HepG2 (cell line): Measurements from ENCODE around the gene SMIM11. TPM values are rescaled to one million over a fixed set of nuclear protein-coding genes. Genes with fewer than 3 reads are reported as not detected.

Source experiments
- AKAP8 ChIP-seq: sonication (generic); formaldehyde crosslinking; IDR thresholded peaks from 2 replicates; pipeline ENCODE4 v1.5.1; 2020; ENCODE audit warnings: mild to moderate bottlenecking, missing genetic modification reagents
- ATF1 ChIP-seq: IDR thresholded peaks from 2 replicates; pipeline ENCODE4 v1.6.1; 2016; ENCODE audit warnings: mild to moderate bottlenecking, control low read depth
- ATF7-NPFF ChIP-seq: sonication (generic); formaldehyde crosslinking; IDR thresholded peaks from 2 replicates; pipeline ENCODE4 v1.8.1; 2023; ENCODE audit warnings: mild to moderate bottlenecking, low read depth, missing genetic modification reagents, moderate library complexity
- HMGA1 ChIP-seq: sonication (generic); formaldehyde crosslinking; conservative IDR thresholded peaks from 2 replicates; pipeline ENCODE4 v1.4.0; 2020; ENCODE audit warnings: missing genetic modification reagents
- JUNB ChIP-seq: sonication (generic); formaldehyde crosslinking; IDR thresholded peaks from 2 replicates; pipeline ENCODE4 v1.8.0; 2022; ENCODE audit warnings: missing genetic modification reagents, mild to moderate bottlenecking, borderline replicate concordance
- KLF13 ChIP-seq: sonication (generic); formaldehyde crosslinking; IDR thresholded peaks from 2 replicates; pipeline ENCODE4 v1.4.0; 2020; ENCODE audit warnings: mild to moderate bottlenecking, missing genetic modification reagents
- MXI1 ChIP-seq: IDR thresholded peaks from 3 replicates; pipeline ENCODE4 v1.6.1; 2012; ENCODE audit warnings: low read depth, low read length, inconsistent platforms, borderline replicate concordance
- RBM39 ChIP-seq: fragments of 200-400 bp; formaldehyde crosslinking; IDR thresholded peaks from one replicate; pipeline ENCODE4 v1.6.1; 2018; ENCODE audit warnings: antibody characterized with exemption, mild to moderate bottlenecking, low read depth, low read length; ENCODE audit not compliant: poor library complexity, severe bottlenecking
- ZFP90 ChIP-seq: sonication (generic); formaldehyde crosslinking; IDR thresholded peaks from 2 replicates; pipeline ENCODE4 v1.8.0; 2022; ENCODE audit warnings: missing genetic modification reagents, mild to moderate bottlenecking, inconsistent platforms, borderline replicate concordance
- ZNF234 ChIP-seq: sonication (generic); formaldehyde crosslinking; conservative IDR thresholded peaks from 2 replicates; pipeline ENCODE4 v1.5.1; 2020; ENCODE audit warnings: mild to moderate bottlenecking, missing genetic modification reagents
- ZNF781 ChIP-seq: sonication (generic); formaldehyde crosslinking; IDR thresholded peaks from 2 replicates; pipeline ENCODE4 v1.5.1; 2020; ENCODE audit warnings: borderline replicate concordance, mild to moderate bottlenecking, missing genetic modification reagents; ENCODE audit errors: not compliant biosample characterization
- polyA plus RNA-seq, 8 experiments: library from polyadenylated mRNA; depleted of rRNA in 3 of 8; stranded (reverse) in 7 of 8; unstranded in 1 of 8; fragments of >200 nt; fragmentation: Illumina TruSeq in 4 of 8; extraction: Trizol in 4 of 8; gene quantifications; 2 replicates each; pipeline versions ENCODE4 v1.2.1 to v1.2.3, GENCODE V29; 2011 to 2016; ENCODE audit warnings: low read depth in 4 of 8, missing spikeins in 1 of 8, mixed read lengths in 1 of 8; ENCODE audit not compliant: insufficient read depth in 1 of 8
- total RNA-seq, 5 experiments: library from RNA; depleted of rRNA; stranded (reverse); fragments of >200 nt; fragmentation: Illumina TruSeq; extraction: Trizol; gene quantifications; 2 replicates each; pipeline ENCODE4 v1.2.3, GENCODE V29; 2016; ENCODE audit warnings: low read depth in 1 of 5
- TF ChIP-seq, protein P1 (sequence below): sonication (generic); formaldehyde crosslinking; IDR thresholded peaks from 2 replicates; pipeline ENCODE4 v1.9.0; 2021; ENCODE audit warnings: mild to moderate bottlenecking, missing genetic modification reagents
- TF ChIP-seq, protein P2 (sequence below): sonication (generic); formaldehyde crosslinking; IDR thresholded peaks from 2 replicates; pipeline ENCODE4 v1.5.0; 2020; ENCODE audit warnings: mild to moderate bottlenecking, missing genetic modification reagents
- TF ChIP-seq, protein P3 (sequence below): sonication (generic); formaldehyde crosslinking; IDR thresholded peaks from 2 replicates; pipeline ENCODE4 v1.5.1; 2020; ENCODE audit warnings: mild to moderate bottlenecking, missing genetic modification reagents, moderate library complexity
- TF ChIP-seq, protein P4 (sequence below): sonication (generic); formaldehyde crosslinking; IDR thresholded peaks from 2 replicates; pipeline ENCODE4 v1.8.1; 2022; ENCODE audit warnings: low read depth, mild to moderate bottlenecking, missing genetic modification reagents

Gene SMIM11
- total and polyA plus RNA-seq, 2 of the 13 experiments (the other 11 are each of a cell fraction or from before 2014, with no cell fraction given): 6.4 to 18.9 TPM

DNA sequence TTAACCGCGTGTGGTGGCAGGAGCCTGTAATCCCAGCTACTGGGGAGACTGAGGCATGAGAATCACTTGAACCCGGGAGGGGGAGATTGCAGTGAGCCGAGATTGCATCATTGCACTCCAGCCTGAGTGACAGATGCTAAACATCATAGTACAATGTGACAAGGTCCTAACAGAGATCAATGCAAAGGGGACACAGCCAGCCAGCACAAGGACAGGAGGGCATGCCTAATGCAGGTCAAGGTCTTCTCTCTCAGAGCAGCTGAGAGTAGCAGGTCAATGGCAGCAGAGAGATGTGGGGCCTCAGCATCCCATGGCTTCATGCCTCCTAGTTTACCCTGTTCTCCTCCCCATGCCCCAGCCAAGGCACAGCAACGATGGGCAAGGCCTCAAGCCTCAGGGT, 3.0 kb upstream of the SMIM11 start (continued):
- TF ChIP-seq, protein P1, sequence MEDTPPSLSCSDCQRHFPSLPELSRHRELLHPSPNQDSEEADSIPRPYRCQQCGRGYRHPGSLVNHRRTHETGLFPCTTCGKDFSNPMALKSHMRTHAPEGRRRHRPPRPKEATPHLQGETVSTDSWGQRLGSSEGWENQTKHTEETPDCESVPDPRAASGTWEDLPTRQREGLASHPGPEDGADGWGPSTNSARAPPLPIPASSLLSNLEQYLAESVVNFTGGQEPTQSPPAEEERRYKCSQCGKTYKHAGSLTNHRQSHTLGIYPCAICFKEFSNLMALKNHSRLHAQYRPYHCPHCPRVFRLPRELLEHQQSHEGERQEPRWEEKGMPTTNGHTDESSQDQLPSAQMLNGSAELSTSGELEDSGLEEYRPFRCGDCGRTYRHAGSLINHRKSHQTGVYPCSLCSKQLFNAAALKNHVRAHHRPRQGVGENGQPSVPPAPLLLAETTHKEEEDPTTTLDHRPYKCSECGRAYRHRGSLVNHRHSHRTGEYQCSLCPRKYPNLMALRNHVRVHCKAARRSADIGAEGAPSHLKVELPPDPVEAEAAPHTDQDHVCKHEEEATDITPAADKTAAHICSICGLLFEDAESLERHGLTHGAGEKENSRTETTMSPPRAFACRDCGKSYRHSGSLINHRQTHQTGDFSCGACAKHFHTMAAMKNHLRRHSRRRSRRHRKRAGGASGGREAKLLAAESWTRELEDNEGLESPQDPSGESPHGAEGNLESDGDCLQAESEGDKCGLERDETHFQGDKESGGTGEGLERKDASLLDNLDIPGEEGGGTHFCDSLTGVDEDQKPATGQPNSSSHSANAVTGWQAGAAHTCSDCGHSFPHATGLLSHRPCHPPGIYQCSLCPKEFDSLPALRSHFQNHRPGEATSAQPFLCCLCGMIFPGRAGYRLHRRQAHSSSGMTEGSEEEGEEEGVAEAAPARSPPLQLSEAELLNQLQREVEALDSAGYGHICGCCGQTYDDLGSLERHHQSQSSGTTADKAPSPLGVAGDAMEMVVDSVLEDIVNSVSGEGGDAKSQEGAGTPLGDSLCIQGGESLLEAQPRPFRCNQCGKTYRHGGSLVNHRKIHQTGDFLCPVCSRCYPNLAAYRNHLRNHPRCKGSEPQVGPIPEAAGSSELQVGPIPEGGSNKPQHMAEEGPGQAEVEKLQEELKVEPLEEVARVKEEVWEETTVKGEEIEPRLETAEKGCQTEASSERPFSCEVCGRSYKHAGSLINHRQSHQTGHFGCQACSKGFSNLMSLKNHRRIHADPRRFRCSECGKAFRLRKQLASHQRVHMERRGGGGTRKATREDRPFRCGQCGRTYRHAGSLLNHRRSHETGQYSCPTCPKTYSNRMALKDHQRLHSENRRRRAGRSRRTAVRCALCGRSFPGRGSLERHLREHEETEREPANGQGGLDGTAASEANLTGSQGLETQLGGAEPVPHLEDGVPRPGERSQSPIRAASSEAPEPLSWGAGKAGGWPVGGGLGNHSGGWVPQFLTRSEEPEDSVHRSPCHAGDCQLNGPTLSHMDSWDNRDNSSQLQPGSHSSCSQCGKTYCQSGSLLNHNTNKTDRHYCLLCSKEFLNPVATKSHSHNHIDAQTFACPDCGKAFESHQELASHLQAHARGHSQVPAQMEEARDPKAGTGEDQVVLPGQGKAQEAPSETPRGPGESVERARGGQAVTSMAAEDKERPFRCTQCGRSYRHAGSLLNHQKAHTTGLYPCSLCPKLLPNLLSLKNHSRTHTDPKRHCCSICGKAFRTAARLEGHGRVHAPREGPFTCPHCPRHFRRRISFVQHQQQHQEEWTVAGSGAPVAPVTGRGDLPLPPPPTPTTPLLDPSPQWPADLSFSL (CRISPR knock-in tag): no peak
- TF ChIP-seq ZFP90 (CRISPR knock-in tag) (no peak), ATF7-NPFF (CRISPR knock-in tag) (no peak), JUNB (no peak), MXI1 (peak; percentile 48; the same call in 1 of the 3 replicates), AKAP8 (CRISPR knock-in tag) (0 out of 2 replicates have a peak, but pooled peaks have one; percentile 65), KLF13 (CRISPR knock-in tag) (no peak), ZNF234 (CRISPR knock-in tag) (no peak), ZNF781 (CRISPR knock-in tag) (no peak), RBM39 (no peak), HMGA1 (no peak), ATF1 (no peak)
- TF ChIP-seq, protein P2, sequence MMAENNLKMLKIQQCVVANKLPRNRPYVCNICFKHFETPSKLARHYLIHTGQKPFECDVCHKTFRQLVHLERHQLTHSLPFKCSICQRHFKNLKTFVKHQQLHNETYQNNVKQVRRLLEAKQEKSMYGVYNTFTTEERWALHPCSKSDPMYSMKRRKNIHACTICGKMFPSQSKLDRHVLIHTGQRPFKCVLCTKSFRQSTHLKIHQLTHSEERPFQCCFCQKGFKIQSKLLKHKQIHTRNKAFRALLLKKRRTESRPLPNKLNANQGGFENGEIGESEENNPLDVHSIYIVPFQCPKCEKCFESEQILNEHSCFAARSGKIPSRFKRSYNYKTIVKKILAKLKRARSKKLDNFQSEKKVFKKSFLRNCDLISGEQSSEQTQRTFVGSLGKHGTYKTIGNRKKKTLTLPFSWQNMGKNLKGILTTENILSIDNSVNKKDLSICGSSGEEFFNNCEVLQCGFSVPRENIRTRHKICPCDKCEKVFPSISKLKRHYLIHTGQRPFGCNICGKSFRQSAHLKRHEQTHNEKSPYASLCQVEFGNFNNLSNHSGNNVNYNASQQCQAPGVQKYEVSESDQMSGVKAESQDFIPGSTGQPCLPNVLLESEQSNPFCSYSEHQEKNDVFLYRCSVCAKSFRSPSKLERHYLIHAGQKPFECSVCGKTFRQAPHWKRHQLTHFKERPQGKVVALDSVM: no peak
- TF ChIP-seq, protein P3, sequence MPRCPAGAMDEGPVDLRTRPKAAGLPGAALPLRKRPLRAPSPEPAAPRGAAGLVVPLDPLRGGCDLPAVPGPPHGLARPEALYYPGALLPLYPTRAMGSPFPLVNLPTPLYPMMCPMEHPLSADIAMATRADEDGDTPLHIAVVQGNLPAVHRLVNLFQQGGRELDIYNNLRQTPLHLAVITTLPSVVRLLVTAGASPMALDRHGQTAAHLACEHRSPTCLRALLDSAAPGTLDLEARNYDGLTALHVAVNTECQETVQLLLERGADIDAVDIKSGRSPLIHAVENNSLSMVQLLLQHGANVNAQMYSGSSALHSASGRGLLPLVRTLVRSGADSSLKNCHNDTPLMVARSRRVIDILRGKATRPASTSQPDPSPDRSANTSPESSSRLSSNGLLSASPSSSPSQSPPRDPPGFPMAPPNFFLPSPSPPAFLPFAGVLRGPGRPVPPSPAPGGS: 0 out of 2 replicates have a peak, but pooled peaks have one; percentile 53
- TF ChIP-seq, protein P4, sequence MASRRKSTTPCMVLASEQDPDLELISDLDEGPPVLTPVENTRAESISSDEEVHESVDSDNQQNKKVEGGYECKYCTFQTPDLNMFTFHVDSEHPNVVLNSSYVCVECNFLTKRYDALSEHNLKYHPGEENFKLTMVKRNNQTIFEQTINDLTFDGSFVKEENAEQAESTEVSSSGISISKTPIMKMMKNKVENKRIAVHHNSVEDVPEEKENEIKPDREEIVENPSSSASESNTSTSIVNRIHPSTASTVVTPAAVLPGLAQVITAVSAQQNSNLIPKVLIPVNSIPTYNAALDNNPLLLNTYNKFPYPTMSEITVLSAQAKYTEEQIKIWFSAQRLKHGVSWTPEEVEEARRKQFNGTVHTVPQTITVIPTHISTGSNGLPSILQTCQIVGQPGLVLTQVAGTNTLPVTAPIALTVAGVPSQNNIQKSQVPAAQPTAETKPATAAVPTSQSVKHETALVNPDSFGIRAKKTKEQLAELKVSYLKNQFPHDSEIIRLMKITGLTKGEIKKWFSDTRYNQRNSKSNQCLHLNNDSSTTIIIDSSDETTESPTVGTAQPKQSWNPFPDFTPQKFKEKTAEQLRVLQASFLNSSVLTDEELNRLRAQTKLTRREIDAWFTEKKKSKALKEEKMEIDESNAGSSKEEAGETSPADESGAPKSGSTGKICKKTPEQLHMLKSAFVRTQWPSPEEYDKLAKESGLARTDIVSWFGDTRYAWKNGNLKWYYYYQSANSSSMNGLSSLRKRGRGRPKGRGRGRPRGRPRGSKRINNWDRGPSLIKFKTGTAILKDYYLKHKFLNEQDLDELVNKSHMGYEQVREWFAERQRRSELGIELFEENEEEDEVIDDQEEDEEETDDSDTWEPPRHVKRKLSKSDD: peak; percentile 24; the same call in 1 of the 2 replicates
